Sigmoid colon (tissue), 7 donors: Measurements from ENCODE around the gene FGGY. TPM values are rescaled to one million over a fixed set of nuclear protein-coding genes. Genes with fewer than 3 reads are reported as not detected.

ENCODE experiments used
- DNase-seq: peaks from one replicate; pipeline ENCODE4 v3.0.0-alpha.2; 2019
- H3K27ac ChIP-seq, 4 donors: fragments of 200-600 bp; sonication (generic); one replicate each; pipeline ENCODE4 v1.5.1; 2016 to 2019; ENCODE audit warnings: mild to moderate bottlenecking in 1 of 4
- H3K27me3 ChIP-seq, 3 donors: fragments of 200-600 bp; sonication (generic); one replicate each; pipeline ENCODE4 v1.5.1; 2019; ENCODE audit warnings: mild to moderate bottlenecking in 1 of 3
- H3K36me3 ChIP-seq, 4 donors: fragments of 200-600 bp; sonication (generic); one replicate each; pipeline ENCODE4 v1.5.1; 2016 to 2019
- H3K4me1 ChIP-seq, 4 donors: fragments of 200-600 bp; sonication (generic); one replicate each; pipeline ENCODE4 v1.5.1; 2017 to 2019
- H3K4me3 ChIP-seq, 4 donors: fragments of 200-600 bp; sonication (generic); one replicate each; pipeline ENCODE4 v1.5.1; 2017 to 2019; ENCODE audit warnings: mild to moderate bottlenecking in 2 of 4, moderate library complexity in 1 of 4
- H3K9me3 ChIP-seq, 4 donors: fragments of 200-600 bp in 3 of 4; sonication (generic) in 3 of 4; one replicate each; pipeline versions ENCODE4 v1.5.1 to v1.6.1; 2013 to 2019
- CTCF ChIP-seq, 4 experiments: fragments of 450-650 bp in 3 of 4; fragments of 200-600 bp in 1 of 4; IDR thresholded peaks; one replicate each; pipeline ENCODE4 v1.5.1; 2016 to 2019; ENCODE audit warnings: antibody characterized with exemption in 4 of 4, mild to moderate bottlenecking in 3 of 4, moderate library complexity in 2 of 4
- EP300 ChIP-seq, 4 donors: sonication (generic); formaldehyde crosslinking; IDR thresholded peaks; one replicate each; pipeline ENCODE4 v1.6.1; 2017; ENCODE audit warnings: antibody characterized with exemption in 4 of 4
- POLR2A ChIP-seq, 2 donors: fragments of 450-650 bp; IDR thresholded peaks; one replicate each; pipeline ENCODE4 v1.6.1; 2016; ENCODE audit warnings: antibody characterized with exemption in 2 of 2, mild to moderate bottlenecking in 2 of 2, moderate library complexity in 2 of 2
- POLR2AphosphoS5 ChIP-seq, 4 donors: sonication (generic); formaldehyde crosslinking; IDR thresholded peaks; one replicate each; pipeline ENCODE4 v1.6.1; 2017; ENCODE audit warnings: antibody characterized with exemption in 4 of 4
- WGBS, 2 donors: extraction: QIAGEN DNeasy Blood & Tissue Kit; methylation state at CpG; one replicate each; pipeline ENCODE4 v1.1.7; 2013; 5-methylcytosine and 5-hydroxymethylcytosine counted together
- intact Hi-C: fragments of 100-400 bp; cut with DNase I; formaldehyde crosslinking; loops from one replicate; pipeline ENCODE4 v1.15.1; 2023
- polyA plus RNA-seq, 3 donors: library from polyadenylated mRNA; stranded (reverse); fragments of 200-250 nt; gene quantifications; one replicate each; pipeline ENCODE4 v1.2.3, GENCODE V29; 2013
- total RNA-seq, 4 donors: library from RNA; depleted of rRNA; stranded (reverse); fragments of >200 nt; gene quantifications; one replicate each; pipeline ENCODE4 v1.1.0, GENCODE V29; 2016
- donor health status: healthy with polysubstance abuse.
- donor health status: Bipolar disorder and iron deficiency.
- donor health status: healthy.

FGGY gene
- total and polyA plus RNA-seq, 7 donors, result 4.8 to 54.1 (median 20.5) TPM

GRCh38 chr1:59266180-59266926 is 30.5 kb upstream of the FGGY start:
- Histone ChIP-seq H3K9me3 (no peaks in the 10 kb centered on the region), H3K27ac (peak overlapping the region in 1 of 4 donors; percentile 17), H3K36me3 (no peaks in the 10 kb centered on the region), H3K4me3 (no peak overlapping the region), H3K4me1 (no peaks in the 10 kb centered on the region), H3K27me3 (no peaks in the 10 kb centered on the region)
- intact Hi-C loops, result no loop called here
- WGBS, 2 donors, result 62 to 77% methylated on average over 4 of the region's 4 CpGs
- no peak for DNase-seq
- TF ChIP-seq CTCF (IDR thresholded peaks at IDR 0.05), result no peak

GRCh38 chr1:59266927-59267293 is 30.0 kb upstream of the FGGY start:
- TF ChIP-seq POLR2A (IDR thresholded peaks at IDR 0.05) (no peak), CTCF (IDR thresholded peaks at IDR 0.05) (no peak), POLR2AphosphoS5 (IDR thresholded peaks at IDR 0.05) (no peak), EP300 (IDR thresholded peaks at IDR 0.05) (no peak)

GRCh38 chr1:59268406-59268805 is 28.5 kb upstream of the FGGY start:
- DNase-seq, result no peak
- Histone ChIP-seq H3K9me3 (no peaks in the 10 kb centered on the region), H3K4me3 (no peak overlapping the region), H3K36me3 (no peaks in the 10 kb centered on the region), H3K27me3 (no peaks in the 10 kb centered on the region), H3K27ac (no peak overlapping the region), H3K4me1 (no peaks in the 10 kb centered on the region)
- intact Hi-C loops, result no loop called here
- TF ChIP-seq EP300 (IDR thresholded peaks at IDR 0.05) (no peak), POLR2AphosphoS5 (IDR thresholded peaks at IDR 0.05) (no peak), POLR2A (IDR thresholded peaks at IDR 0.05) (no peak), CTCF (IDR thresholded peaks at IDR 0.05) (no peak)
- WGBS, 2 donors, result 95 to 98% methylated on average over 1 of the region's 1 CpG

More at GRCh38 chr1:59266927-59267293, 30.0 kb upstream of the FGGY start:
- intact Hi-C loops, result no loop called here
- Histone ChIP-seq H3K4me3 (no peak overlapping the region), H3K9me3 (no peaks in the 10 kb centered on the region), H3K27ac (no peak overlapping the region), H3K36me3 (no peaks in the 10 kb centered on the region), H3K4me1 (no peaks in the 10 kb centered on the region), H3K27me3 (no peaks in the 10 kb centered on the region)
- no peak for DNase-seq

GRCh38 chr1:59271561-59272260 is 25.2 kb upstream of the FGGY start:
- H3K27me3 ChIP-seq, result no peaks in the 10 kb centered on the region
- 86 to 94% methylated on average over 2 of the region's 2 CpGs for WGBS, 2 donors
- DNase-seq, result no peak
- intact Hi-C loops, result no loop called here
- TF ChIP-seq POLR2A (IDR thresholded peaks at IDR 0.05) (no peak), POLR2AphosphoS5 (IDR thresholded peaks at IDR 0.05) (no peak), CTCF (IDR thresholded peaks at IDR 0.05) (no peak), EP300 (IDR thresholded peaks at IDR 0.05) (no peak)
- H3K4me1 ChIP-seq, result no peaks in the 10 kb centered on the region
- H3K36me3 ChIP-seq, result no peaks in the 10 kb centered on the region
- no peak overlapping the region for H3K27ac ChIP-seq
- H3K9me3 ChIP-seq, result no peaks in the 10 kb centered on the region
- no peak overlapping the region for H3K4me3 ChIP-seq
